GM12878 (cell line): ENCODE data around the gene SLCO3A1. TPM values are rescaled to one million over a fixed set of nuclear protein-coding genes. Genes with fewer than 3 reads are reported as not detected.

ENCODE experiments used
- ATAC-seq: fragments of 200-7000 bp; cut with Tn5 transposase; 3 replicates; pipeline ENCODE4 v1.9.1; 2020; ENCODE audit warnings: mild to moderate bottlenecking, moderate library complexity
- BruUV-seq: library from RNA; stranded (reverse); fragments of 400-500 nt; replicated peaks from 2 replicates; lab custom pipeline; 2021; lab: Mats Ljungman, UMichigan
- CTCF ChIA-PET: fragments of 300-600 bp; sonication (Branson Sonifier 250); formaldehyde crosslinking; extraction: SDS; loops from one replicate; lab custom pipeline; 2021; ENCODE audit warnings: inconsistent platforms; lab: Yijun Ruan, JAX
- POLR2A ChIA-PET: fragments of 350-600 bp; formaldehyde crosslinking; extraction: SDS; loops from one replicate; lab custom pipeline; 2021; ENCODE audit warnings: inconsistent platforms; lab: Charles Lee
- RAD21 ChIA-PET: fragments of 300-600 bp; sonication (Branson Sonifier 250); formaldehyde crosslinking; loops from one replicate; lab custom pipeline; 2023; ENCODE audit warnings: antibody characterized with exemption; ENCODE audit not compliant: unreplicated experiment; lab: Charles Lee
- SMC1A ChIA-PET: fragments of 300-600 bp; sonication (Branson Sonifier 250); formaldehyde crosslinking; loops from one replicate; lab custom pipeline; 2023; ENCODE audit not compliant: unreplicated experiment, uncharacterized antibody; lab: Charles Lee
- DNase-seq: peaks from one replicate; pipeline ENCODE4 v3.0.0-alpha.2; 2011; ENCODE audit warnings: low read depth, low spot score
- FAIRE-seq: peaks from 3 replicates; lab custom pipeline; 2011; peaks lifted over from hg19 to GRCh38; lab: Jason Lieb, UNC
- H2AFZ ChIP-seq: 2 replicates; pipeline ENCODE4 v1.6.0; 2011; ENCODE audit warnings: low read depth, low read length, control low read depth; ENCODE audit not compliant: control insufficient read depth
- H3K27ac ChIP-seq: 2 replicates; pipeline ENCODE4 v1.5.1; 2011; ENCODE audit warnings: control low read depth; ENCODE audit not compliant: control insufficient read depth, insufficient read depth
- H3K27me3 ChIP-seq, 2 experiments: replicated peaks in 1 of 2; 2 replicates each; pipeline versions ENCODE4 v1.6.0 to v1.6.1; 2011; ENCODE audit warnings: low read length in 1 of 2; ENCODE audit not compliant: control insufficient read depth in 2 of 2, insufficient read depth in 2 of 2
- H3K36me3 ChIP-seq, 2 experiments: 2 replicates each; pipeline ENCODE4 v1.5.1; 2011; ENCODE audit warnings: low read length in 1 of 2; ENCODE audit not compliant: control insufficient read depth in 2 of 2, insufficient read depth in 2 of 2
- H3K4me1 ChIP-seq: 2 replicates; pipeline ENCODE4 v1.6.1; 2011; ENCODE audit warnings: mild to moderate bottlenecking, low read length, moderate library complexity, mixed read lengths; ENCODE audit not compliant: control insufficient read depth, insufficient read depth
- H3K4me2 ChIP-seq: 2 replicates; pipeline ENCODE4 v1.6.0; 2011; ENCODE audit warnings: control low read depth; ENCODE audit not compliant: control insufficient read depth, insufficient read depth
- H3K4me3 ChIP-seq: fragments of 200-600 bp; sonication (generic); 2 replicates; pipeline ENCODE4 v1.5.1; 2016
- H3K79me2 ChIP-seq: 2 replicates; pipeline ENCODE4 v1.6.0; 2011; ENCODE audit warnings: low read length; ENCODE audit not compliant: control insufficient read depth, insufficient read depth
- H3K9ac ChIP-seq: 2 replicates; pipeline ENCODE4 v1.8.0; 2011; ENCODE audit warnings: low read length, control low read depth, mixed read lengths; ENCODE audit not compliant: control insufficient read depth, insufficient read depth
- H3K9me3 ChIP-seq: replicated peaks from 3 replicates; pipeline ENCODE4 v1.5.1; 2011; ENCODE audit warnings: mild to moderate bottlenecking, low read length; ENCODE audit not compliant: control insufficient read depth, insufficient read depth
- H4K20me1 ChIP-seq: 2 replicates; pipeline ENCODE4 v1.6.0; 2011; ENCODE audit not compliant: control insufficient read depth, insufficient read depth
- FOS ChIP-seq: IDR thresholded peaks from 3 replicates; pipeline ENCODE4 v1.6.1; 2011; ENCODE audit warnings: borderline replicate concordance; ENCODE audit not compliant: insufficient read length; ENCODE audit errors: extremely low read depth
- FOXK2 ChIP-seq: fragments of 450-650 bp; IDR thresholded peaks from 2 replicates; pipeline ENCODE4 v1.6.1; 2017; ENCODE audit warnings: mild to moderate bottlenecking, moderate library complexity
- KAT2A ChIP-seq: conservative IDR thresholded peaks from 2 replicates; pipeline ENCODE4 v1.6.1; 2011; ENCODE audit warnings: low read depth, low read length; ENCODE audit not compliant: control insufficient read depth
- MLLT1 ChIP-seq: fragments of 450-650 bp; IDR thresholded peaks from 2 replicates; pipeline ENCODE4 v1.6.1; 2016; ENCODE audit warnings: mild to moderate bottlenecking
- MTA2 ChIP-seq: fragments of 450-650 bp; IDR thresholded peaks from 2 replicates; pipeline ENCODE4 v1.6.1; 2016; ENCODE audit warnings: low read depth, mild to moderate bottlenecking, moderate library complexity
- MYB ChIP-seq: fragments of 150-350 bp; IDR thresholded peaks from 2 replicates; pipeline ENCODE4 v1.6.1; 2014; ENCODE audit warnings: mild to moderate bottlenecking, low read depth, low read length, borderline replicate concordance
- NR2C2 ChIP-seq: IDR thresholded peaks from 2 replicates; pipeline ENCODE4 v1.6.1; 2011; ENCODE audit warnings: borderline replicate concordance, low read depth; ENCODE audit not compliant: control insufficient read depth, insufficient read length
- NRF1 ChIP-seq: conservative IDR thresholded peaks from 2 replicates; pipeline ENCODE4 v1.6.1; 2011; ENCODE audit warnings: mild to moderate bottlenecking, low read depth, low read length, improper control_type of control experiment
- PKNOX1 ChIP-seq: fragments of 450-650 bp; IDR thresholded peaks from 2 replicates; pipeline ENCODE4 v1.6.1; 2016; ENCODE audit warnings: mild to moderate bottlenecking
- POLR2AphosphoS2 ChIP-seq: IDR thresholded peaks from 2 replicates; pipeline ENCODE4 v1.6.1; 2011; ENCODE audit warnings: low read depth, mild to moderate bottlenecking, low read length, improper control_type of control experiment, moderate library complexity
- RFX5 ChIP-seq: IDR thresholded peaks from 2 replicates; pipeline ENCODE4 v1.6.1; 2011; ENCODE audit warnings: low read depth, low read length, improper control_type of control experiment
- SRF ChIP-seq, 2 experiments: IDR thresholded peaks; 2 replicates each; pipeline ENCODE4 v1.6.1; 2011; ENCODE audit warnings: low read depth in 2 of 2, low read length in 2 of 2, mild to moderate bottlenecking in 1 of 2, moderate library complexity in 1 of 2
- STAT3 ChIP-seq: IDR thresholded peaks from 2 replicates; pipeline ENCODE4 v1.6.1; 2011; ENCODE audit warnings: low read depth, low read length, improper control_type of control experiment
- TARDBP ChIP-seq: IDR thresholded peaks from 2 replicates; pipeline ENCODE4 v1.6.1; 2016; ENCODE audit warnings: borderline replicate concordance
- USF1 ChIP-seq: IDR thresholded peaks from 2 replicates; pipeline ENCODE4 v1.6.1; 2011; ENCODE audit warnings: borderline replicate concordance, low read depth, mild to moderate bottlenecking, moderate library complexity, mixed read lengths, low read length; ENCODE audit not compliant: insufficient read depth; ENCODE audit errors: extremely low read length
- WGBS: methylation state at CpG from one replicate; pipeline ENCODE4 v1.1.6; 2016; ENCODE audit warnings: low lambda C conversion rate; ENCODE audit not compliant: insufficient replicate concordance, insufficient coverage; ENCODE audit errors: missing lambda C conversion rate; 5-methylcytosine and 5-hydroxymethylcytosine counted together
- in situ Hi-C: fragments of 300-500 bp; cut with MboI; formaldehyde crosslinking; loops from 9 replicates; pipeline ENCODE4 v1.14.3; 2018; ENCODE audit warnings: mixed read lengths
- intact Hi-C: fragments of 100-400 bp; cut with micrococcal nuclease; formaldehyde crosslinking; loops from one replicate; pipeline ENCODE4 v1.14.2; 2022; ENCODE audit not compliant: unreplicated experiment
- polyA plus RNA-seq, 11 experiments: library from polyadenylated mRNA; depleted of rRNA in 4 of 11; unstranded in 6 of 11; stranded (reverse) in 5 of 11; fragments of >200 nt; fragmentation: Nextera tagmentation in 4 of 11; fragmentation: Illumina TruSeq in 1 of 11; extraction: Ambion mirVana in 4 of 11; extraction: Trizol in 1 of 11; gene quantifications; 1 replicate in 1 of 11; 2 replicates in 10 of 11; pipeline versions ENCODE4 v1.2.1 to v1.2.3, GENCODE V29; 2011 to 2016; ENCODE audit warnings: inconsistent platforms in 2 of 11, missing spikeins in 2 of 11, low read depth in 1 of 11
- total RNA-seq, 4 experiments: library from RNA; depleted of rRNA in 3 of 4; stranded (reverse); fragments of >200 nt in 3 of 4; fragmentation: Illumina TruSeq in 1 of 4; extraction: Trizol in 1 of 4; gene quantifications; 2 replicates each; pipeline versions ENCODE4 v1.2.1 to v1.2.3, GENCODE V29; 2013 to 2021
- TF ChIP-seq, protein P1 (sequence below): IDR thresholded peaks from 2 replicates; pipeline ENCODE4 v1.6.1; 2012; ENCODE audit warnings: mild to moderate bottlenecking, low read depth, low read length
- TF ChIP-seq, protein P2 (sequence below): IDR thresholded peaks from 2 replicates; pipeline ENCODE4 v1.6.1; 2012; ENCODE audit warnings: low read depth, low read length, improper control_type of control experiment

SLCO3A1 gene
- total and polyA plus RNA-seq, 10 of the 15 experiments (the other 5 are each of a cell fraction or from before 2014, with no cell fraction given), result 0.05 to 5.9 (median 0.31) TPM

DNA sequence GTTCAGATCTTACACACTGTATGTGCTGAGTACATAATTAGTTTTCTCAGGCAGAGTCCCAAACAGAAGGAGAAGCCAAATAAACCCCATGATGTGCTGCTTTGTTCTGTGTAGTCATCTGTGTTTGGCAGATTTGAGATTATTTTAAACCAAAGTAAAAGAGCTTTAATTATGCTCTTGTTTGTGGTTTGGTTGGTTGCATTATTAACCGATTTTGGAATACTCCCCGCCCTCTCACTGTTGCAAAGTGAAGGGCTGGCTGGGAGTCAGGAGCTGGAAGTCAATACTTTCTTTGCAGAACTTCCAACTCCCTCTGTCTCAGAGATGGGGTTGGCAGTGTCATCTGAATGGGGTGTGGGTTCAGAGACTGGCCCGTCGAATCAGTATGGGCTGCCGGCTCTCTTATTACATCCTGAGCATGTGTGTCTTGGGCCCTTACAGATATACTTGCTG, 34.4 kb downstream of the SLCO3A1 start:
- ATAC-seq (no peak), DNase-seq (no peak), FAIRE-seq (no peak)
- WGBS, result 56% methylated on average over 5 of the region's 5 CpGs
- ChIA-PET SMC1A (no interaction called here), POLR2A (no interaction called here), CTCF (interaction anchor here (0.8 to 1.1 kb wide), 2 partner anchors 35 to 187 kb away, joined by 3 read pairs; no protein-coding TSS in a partner anchor), RAD21 (interaction anchor here (1.2 to 1.7 kb wide), 3 partner anchors 24 to 189 kb away, joined by 3 to 4 read pairs (median 3); no protein-coding TSS in a partner anchor)
- Histone ChIP-seq H3K9me3 (no peaks in the 10 kb centered on the region), H3K9ac (no peak overlapping the region), H3K79me2 (no peaks in the 10 kb centered on the region), H3K4me1 (no peaks in the 10 kb centered on the region), H3K27me3 (no peaks in the 10 kb centered on the region), H3K36me3 (no peaks in the 10 kb centered on the region), H4K20me1 (no peaks in the 10 kb centered on the region), H3K4me2 (no peak overlapping the region), H3K4me3 (no peak overlapping the region), H3K27ac (no peak overlapping the region), H2AFZ (no peak overlapping the region)
- intact Hi-C loops (no loop called here), in situ Hi-C loops (no loop called here)
- BruUV-seq, result no TSS peak
- TF ChIP-seq, protein P1, sequence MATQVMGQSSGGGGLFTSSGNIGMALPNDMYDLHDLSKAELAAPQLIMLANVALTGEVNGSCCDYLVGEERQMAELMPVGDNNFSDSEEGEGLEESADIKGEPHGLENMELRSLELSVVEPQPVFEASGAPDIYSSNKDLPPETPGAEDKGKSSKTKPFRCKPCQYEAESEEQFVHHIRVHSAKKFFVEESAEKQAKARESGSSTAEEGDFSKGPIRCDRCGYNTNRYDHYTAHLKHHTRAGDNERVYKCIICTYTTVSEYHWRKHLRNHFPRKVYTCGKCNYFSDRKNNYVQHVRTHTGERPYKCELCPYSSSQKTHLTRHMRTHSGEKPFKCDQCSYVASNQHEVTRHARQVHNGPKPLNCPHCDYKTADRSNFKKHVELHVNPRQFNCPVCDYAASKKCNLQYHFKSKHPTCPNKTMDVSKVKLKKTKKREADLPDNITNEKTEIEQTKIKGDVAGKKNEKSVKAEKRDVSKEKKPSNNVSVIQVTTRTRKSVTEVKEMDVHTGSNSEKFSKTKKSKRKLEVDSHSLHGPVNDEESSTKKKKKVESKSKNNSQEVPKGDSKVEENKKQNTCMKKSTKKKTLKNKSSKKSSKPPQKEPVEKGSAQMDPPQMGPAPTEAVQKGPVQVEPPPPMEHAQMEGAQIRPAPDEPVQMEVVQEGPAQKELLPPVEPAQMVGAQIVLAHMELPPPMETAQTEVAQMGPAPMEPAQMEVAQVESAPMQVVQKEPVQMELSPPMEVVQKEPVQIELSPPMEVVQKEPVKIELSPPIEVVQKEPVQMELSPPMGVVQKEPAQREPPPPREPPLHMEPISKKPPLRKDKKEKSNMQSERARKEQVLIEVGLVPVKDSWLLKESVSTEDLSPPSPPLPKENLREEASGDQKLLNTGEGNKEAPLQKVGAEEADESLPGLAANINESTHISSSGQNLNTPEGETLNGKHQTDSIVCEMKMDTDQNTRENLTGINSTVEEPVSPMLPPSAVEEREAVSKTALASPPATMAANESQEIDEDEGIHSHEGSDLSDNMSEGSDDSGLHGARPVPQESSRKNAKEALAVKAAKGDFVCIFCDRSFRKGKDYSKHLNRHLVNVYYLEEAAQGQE, result no peak
- TF ChIP-seq POLR2AphosphoS2, result no peak
- no peak for TF ChIP-seq MLLT1
- no peak for TF ChIP-seq FOXK2
- TF ChIP-seq, protein P2, sequence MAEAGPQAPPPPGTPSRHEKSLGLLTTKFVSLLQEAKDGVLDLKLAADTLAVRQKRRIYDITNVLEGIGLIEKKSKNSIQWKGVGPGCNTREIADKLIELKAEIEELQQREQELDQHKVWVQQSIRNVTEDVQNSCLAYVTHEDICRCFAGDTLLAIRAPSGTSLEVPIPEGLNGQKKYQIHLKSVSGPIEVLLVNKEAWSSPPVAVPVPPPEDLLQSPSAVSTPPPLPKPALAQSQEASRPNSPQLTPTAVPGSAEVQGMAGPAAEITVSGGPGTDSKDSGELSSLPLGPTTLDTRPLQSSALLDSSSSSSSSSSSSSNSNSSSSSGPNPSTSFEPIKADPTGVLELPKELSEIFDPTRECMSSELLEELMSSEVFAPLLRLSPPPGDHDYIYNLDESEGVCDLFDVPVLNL, result no peak
- TF ChIP-seq SRF (IDR thresholded peaks at IDR 0.05; ENCODE audit: low read depth in 2 of 2, low read length in 2 of 2), result no peak
- no peak for TF ChIP-seq USF1
- TF ChIP-seq NR2C2, result no peak
- no peak for TF ChIP-seq KAT2A
- no peak for TF ChIP-seq PKNOX1
- no peak for TF ChIP-seq TARDBP
- TF ChIP-seq RFX5, result no peak
- no peak for TF ChIP-seq MYB
- no peak for TF ChIP-seq STAT3
- TF ChIP-seq MTA2, result no peak
- no peak for TF ChIP-seq NRF1
- no peak for TF ChIP-seq FOS
